Adrenal gland (tissue), 5 donors: ENCODE measurements around the gene ASB15.

ENCODE experiments used
- CTCF ChIP-seq, 6 experiments: fragments of 450-650 bp in 4 of 6; fragments of 200-600 bp in 2 of 6; sonication (generic) in 1 of 6; IDR thresholded peaks; 1 replicate in 5 of 6; 2 replicates in 1 of 6; pipeline versions ENCODE4 v1.5.1 to v1.8.0; 2016 to 2021; ENCODE audit warnings: antibody characterized with exemption in 6 of 6, mild to moderate bottlenecking in 2 of 6, moderate library complexity in 1 of 6
- POLR2A ChIP-seq, 2 donors: fragments of 450-650 bp; IDR thresholded peaks; one replicate each; pipeline ENCODE4 v1.6.1; 2017; ENCODE audit warnings: antibody characterized with exemption in 2 of 2, mild to moderate bottlenecking in 2 of 2, moderate library complexity in 1 of 2
- donor health status: DM: no; HTN: no; CAD: no.

- no peak for TF ChIP-seq CTCF (IDR thresholded peaks at IDR 0.05)
- no peak for TF ChIP-seq POLR2A (IDR thresholded peaks at IDR 0.05)
Observed at GRCh38 chr7:123604739-123605138, 3.1 kb downstream of the ASB15 start.
